ENCODE data around the gene NDUFA7.

- no peak for TF ChIP-seq CTCF (IDR thresholded peaks at IDR 0.05)
- TF ChIP-seq POLR2A (IDR thresholded peaks at IDR 0.05): no peak
Observed at GRCh38 chr19:8352134-8352827, 31.1 kb upstream of the NDUFA7 start.

Measured in Peyer's patch (tissue), 4 donors.